Thyroid gland (tissue), 4 donors: ENCODE results near the gene USP17L22.
"Not testable (repeated sequence)": the region's sequence is repeated elsewhere in the genome, so short reads cannot be mapped to it uniquely, and the experiment has no call there.

Experiments
- POLR2A ChIP-seq, 2 donors: fragments of 450-650 bp; IDR thresholded peaks; one replicate each; pipeline ENCODE4 v1.6.1; 2017; ENCODE audit warnings: antibody characterized with exemption in 2 of 2, mild to moderate bottlenecking in 2 of 2, moderate library complexity in 1 of 2
- TF ChIP-seq, protein P1 (sequence below), 6 experiments: fragments of 200-600 bp in 3 of 6; fragments of 450-650 bp in 3 of 6; sonication (generic) in 3 of 6; IDR thresholded peaks; one replicate each; pipeline ENCODE4 v1.5.1; 2016 to 2019; ENCODE audit warnings: antibody characterized with exemption in 6 of 6, mild to moderate bottlenecking in 2 of 6, inconsistent platforms in 1 of 6, moderate library complexity in 1 of 6

- TF ChIP-seq, protein P1, sequence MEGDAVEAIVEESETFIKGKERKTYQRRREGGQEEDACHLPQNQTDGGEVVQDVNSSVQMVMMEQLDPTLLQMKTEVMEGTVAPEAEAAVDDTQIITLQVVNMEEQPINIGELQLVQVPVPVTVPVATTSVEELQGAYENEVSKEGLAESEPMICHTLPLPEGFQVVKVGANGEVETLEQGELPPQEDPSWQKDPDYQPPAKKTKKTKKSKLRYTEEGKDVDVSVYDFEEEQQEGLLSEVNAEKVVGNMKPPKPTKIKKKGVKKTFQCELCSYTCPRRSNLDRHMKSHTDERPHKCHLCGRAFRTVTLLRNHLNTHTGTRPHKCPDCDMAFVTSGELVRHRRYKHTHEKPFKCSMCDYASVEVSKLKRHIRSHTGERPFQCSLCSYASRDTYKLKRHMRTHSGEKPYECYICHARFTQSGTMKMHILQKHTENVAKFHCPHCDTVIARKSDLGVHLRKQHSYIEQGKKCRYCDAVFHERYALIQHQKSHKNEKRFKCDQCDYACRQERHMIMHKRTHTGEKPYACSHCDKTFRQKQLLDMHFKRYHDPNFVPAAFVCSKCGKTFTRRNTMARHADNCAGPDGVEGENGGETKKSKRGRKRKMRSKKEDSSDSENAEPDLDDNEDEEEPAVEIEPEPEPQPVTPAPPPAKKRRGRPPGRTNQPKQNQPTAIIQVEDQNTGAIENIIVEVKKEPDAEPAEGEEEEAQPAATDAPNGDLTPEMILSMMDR (IDR thresholded peaks at IDR 0.05), result not testable (repeated sequence)
- not testable (repeated sequence) for TF ChIP-seq POLR2A (IDR thresholded peaks at IDR 0.05)
Observed at GRCh38 chr4:9219852-9220251, 47.6 kb upstream of the USP17L22 start, which contains the start of gene USP17L12.
